RKO (cell line): Measurements from ENCODE around the gene ITGA11.
"Not testable (repeated sequence)": the region's sequence is repeated elsewhere in the genome, so short reads cannot be mapped to it uniquely, and the experiment has no call there.

ENCODE experiments used
- DNase-seq: peaks from one replicate; pipeline ENCODE4 v3.0.0-alpha.2; 2016; ENCODE audit warnings: low spot score

ITGA11 gene

DNA sequence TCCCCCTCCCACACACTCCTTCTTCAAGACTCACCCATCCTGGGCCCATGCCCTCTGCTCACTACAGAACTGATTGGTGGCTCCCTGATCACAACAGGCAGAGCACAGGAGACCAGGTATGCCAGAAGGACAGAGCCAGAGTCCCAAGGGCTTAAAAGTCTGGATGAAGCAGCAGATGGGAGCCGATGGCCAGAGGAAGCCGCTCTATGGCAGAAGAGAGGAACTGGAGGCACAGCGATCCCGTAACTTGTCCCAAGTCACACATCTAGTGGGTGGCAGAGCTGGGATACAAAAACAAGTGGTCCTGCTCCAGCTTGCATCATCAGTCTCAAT lies 20.7 kb downstream of the ITGA11 start:
- no peak for DNase-seq

DNA sequence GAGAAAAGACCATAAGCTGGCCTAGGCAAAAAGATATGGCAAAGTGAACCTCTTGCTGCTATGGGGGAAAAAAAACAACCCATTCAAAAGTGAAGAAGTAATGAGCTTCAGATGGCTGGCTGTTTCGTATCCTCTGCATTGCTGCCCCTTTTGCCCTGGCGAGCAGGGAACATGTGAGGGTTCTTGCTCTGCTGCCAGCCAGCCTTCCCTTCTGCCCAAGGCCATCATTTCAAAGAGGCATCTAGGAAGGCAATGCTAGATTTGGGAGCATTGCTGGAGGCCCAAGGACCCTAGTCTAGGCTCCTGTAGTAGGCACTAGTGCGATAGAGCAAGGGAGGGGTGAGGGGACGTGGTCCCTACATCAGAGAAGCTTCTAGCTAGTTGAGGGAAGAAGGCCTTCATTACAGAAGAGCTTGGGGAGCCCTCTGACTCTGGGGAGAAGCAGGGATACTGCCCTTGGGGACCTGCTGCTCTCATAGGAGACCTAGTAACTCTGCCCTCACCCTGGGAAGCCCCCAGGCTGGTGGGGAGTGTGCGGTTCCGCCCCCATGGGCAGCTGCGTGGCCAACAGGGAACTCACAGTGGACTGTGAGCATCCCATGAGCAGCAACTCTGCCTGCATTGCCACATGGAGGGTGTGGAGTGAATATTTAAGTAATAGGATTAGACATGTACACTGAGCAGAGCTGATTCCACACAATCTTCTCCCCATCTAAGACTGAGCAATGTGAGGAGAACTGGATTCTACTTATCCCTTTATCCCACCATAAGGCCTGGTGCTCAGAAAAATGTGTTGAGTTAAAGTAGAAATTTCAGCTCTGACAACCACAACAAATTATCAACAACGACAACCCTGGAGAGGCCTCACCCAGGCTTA lies 21.3 kb downstream of the ITGA11 start:
- no peak for DNase-seq

DNA sequence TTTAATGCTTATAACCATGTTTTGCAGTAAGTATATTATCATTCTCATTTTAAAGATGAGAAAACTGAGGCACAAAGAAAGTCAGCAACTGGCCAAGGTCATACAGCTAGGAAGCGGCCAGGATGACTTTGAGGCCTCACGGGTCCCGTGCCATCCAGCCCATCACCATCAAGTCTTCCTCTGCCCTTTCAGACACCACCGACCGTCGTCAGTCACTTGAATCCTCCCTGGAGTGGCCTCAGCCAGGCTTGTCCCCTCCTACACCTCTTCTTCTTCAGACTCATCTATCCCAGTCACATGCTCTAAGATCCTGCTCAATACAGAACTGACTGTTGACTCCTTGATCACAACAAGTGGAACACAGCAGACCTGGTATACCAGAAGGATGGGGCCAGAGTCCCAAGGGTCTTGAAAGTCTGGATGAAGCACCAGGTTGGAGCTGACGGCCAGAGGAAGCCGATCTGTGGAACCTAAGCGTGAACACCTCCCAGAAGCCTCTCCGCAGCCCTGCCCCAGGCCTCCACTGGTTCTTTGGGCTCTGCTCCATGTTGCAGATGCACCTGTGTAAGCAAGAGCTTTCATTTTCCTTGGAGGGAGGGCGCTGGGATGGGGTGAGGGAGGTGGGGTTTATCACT lies 22.1 kb downstream of the ITGA11 start:
- DNase-seq: no peak

DNA sequence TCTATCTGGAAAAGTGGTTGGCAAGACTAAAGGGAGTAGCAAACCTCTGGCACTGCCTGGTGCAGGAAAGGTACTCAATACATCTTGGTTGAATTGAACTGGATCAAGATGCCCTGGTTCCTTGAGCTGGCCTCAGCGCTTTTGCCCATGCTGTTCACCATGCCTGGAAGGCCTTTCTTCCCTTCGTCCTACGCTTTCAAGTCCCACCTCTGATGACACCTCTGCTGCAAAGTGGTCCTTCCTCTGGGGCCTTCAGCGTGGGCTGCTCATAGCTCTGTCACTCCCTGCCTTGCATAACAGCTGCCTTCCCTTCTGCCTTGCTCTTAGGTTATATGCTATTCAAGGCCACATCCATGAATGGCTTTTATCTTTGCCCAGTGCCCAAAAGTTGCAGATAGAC lies 23.0 kb downstream of the ITGA11 start:
- DNase-seq: no peak

DNA sequence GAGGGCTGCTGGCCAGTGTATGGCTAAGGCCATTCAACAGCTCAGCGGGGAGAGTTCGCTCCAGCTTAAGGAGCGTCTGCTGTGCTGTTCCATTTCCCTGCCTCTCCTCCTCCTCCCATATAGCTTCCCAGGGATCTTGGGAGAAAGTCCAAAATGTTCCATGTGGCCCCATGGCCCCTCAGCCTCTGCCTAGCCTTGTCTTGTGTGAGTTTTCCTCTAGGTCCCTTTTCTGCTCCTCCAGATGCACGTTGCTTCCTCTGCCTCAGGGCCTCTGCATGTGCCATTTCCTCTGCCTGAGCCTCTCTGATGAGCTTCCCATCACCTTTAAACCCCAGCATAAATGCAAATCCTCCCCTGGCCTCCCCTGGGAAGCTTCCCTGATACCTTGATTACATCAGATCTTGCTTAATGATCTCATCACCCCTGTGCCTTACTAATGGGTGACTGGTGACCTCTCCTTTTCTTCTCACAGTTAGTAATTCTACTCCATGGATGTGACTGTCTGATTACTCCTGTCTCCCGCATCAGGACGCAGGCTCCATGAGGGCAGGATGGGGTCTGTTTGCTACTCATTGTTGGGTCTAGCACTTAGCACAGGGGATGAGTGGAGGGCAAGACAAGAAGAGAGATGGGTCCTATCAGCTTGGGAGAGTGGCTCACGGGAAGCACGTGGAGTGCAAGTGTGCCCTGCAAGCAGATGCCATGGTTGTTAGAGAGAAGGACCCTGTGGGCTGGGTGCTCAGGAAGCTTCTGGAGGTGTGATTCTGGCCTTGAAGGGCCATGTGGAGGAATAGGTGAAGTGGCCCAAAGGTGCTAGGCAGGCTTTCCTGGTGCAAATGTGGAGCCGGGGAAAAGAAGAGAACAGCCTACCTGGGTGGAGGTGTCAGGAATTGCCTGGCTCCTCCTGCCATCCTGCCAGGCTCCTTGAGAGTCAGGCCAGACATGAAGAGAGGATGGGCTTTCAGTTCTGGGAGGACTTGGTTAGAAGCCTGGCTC lies 23.8 kb downstream of the ITGA11 start:
- DNase-seq: no peak

DNA sequence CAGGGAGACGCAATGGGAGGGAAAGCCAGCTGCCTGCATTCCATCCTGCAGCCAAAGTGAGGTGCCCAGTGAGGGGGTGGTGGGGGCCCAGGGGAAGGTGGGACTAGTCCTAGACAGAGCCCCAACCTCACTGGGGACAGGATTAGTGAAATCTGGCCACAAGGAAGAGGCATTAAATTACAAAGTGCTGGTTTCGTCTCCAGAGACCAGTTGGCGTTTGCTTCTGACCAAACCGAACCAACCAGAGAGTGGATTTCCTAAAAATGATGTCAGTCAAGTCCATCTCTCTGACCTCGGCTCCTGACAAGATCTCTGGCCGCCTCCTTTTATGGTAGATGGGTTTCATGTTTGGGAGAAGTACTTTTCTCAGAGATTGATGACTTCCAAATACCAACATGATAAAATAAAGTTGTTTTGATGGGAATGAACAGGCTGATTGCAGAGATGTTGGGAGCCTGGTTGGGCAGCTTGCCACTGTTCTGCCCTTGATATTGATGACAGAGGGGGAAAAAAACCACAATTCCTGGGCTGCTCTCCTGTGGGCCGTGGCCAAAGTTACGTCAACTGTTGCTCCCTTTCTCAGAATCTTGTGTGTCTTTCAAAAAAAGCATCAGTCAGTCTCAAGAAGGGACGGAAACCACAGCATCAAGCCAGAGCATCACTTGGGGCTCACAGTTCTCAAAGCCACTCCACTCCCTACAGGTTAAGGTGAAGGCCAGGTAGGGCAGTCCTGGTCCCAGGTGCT lies 24.6 kb downstream of the ITGA11 start:
- DNase-seq: no peak

DNA sequence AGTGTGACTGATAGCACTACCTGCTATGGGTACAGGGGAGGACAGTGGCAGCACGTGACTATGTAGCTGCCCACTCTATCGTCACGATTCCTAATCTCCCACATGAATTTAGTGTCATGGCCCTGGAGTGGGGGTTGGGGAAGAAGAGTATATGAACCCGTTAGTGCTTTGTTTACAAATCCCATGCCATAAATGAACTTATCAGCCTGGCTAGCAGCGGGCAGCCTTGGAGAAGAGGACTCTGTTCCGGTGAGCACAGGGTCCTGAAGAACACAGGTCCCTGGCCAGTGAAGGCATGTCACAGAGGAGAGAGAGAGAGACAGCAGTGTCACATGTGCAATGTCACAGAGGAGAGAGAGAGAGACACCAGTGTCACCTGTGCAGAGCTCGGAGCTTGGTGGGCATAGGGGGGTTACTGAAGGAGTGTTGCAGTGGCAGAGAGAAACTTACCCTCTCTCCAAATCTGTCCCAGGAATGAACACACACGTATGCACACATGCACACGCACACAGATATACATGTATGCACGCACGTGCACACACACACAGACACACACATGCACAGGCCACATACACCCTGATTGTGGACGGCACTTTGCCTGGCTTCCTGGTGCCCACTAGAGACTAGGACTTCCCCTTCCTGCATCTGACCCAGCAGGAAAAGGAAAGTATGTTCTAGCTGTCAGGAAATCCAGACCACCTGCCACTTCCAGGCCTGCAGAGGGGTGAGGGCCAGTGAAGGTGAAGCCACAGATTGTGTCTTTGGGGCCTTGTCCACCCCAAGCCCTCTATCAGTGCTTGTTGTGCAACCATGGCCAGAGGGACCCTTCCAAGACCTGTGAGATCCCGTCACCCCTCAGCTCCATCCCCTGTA lies 26.3 kb downstream of the ITGA11 start:
- no peak for DNase-seq

DNA sequence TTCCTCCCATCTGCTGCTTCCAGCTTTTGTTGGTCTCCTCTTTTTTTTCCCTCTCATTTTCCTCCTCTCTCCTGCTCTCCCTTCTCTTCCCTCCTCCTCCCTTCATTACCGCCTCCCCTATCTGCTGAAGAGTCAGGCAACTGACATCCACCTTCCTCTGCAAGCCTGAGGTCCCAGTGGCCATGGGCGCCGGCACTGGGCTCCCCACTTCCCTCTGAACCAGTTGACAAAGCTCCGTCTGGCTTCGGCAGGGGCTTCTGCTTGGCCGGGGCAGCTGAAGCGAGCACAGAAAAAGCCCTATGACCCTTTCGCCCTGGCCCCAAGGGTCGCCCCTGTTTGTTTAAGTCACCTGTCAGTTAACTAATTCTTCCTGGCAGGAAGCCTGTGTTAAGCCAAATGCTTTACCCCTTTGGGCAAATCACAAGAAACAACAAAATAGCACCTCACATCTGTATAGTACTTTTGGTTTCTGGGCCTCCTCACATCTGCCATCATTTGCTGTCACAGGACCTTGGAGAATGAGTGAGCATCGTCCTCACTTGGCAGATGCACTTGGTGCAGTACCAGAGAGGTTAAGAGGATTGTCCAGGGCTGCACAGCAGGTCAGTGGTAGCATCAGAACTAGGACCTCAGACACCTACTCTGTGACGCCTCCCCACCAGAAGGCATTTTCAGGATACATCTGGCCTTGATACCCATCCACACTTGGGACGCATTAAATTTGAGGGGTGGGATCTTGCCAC lies 27.7 kb downstream of the ITGA11 start:
- DNase-seq: no peak

DNA sequence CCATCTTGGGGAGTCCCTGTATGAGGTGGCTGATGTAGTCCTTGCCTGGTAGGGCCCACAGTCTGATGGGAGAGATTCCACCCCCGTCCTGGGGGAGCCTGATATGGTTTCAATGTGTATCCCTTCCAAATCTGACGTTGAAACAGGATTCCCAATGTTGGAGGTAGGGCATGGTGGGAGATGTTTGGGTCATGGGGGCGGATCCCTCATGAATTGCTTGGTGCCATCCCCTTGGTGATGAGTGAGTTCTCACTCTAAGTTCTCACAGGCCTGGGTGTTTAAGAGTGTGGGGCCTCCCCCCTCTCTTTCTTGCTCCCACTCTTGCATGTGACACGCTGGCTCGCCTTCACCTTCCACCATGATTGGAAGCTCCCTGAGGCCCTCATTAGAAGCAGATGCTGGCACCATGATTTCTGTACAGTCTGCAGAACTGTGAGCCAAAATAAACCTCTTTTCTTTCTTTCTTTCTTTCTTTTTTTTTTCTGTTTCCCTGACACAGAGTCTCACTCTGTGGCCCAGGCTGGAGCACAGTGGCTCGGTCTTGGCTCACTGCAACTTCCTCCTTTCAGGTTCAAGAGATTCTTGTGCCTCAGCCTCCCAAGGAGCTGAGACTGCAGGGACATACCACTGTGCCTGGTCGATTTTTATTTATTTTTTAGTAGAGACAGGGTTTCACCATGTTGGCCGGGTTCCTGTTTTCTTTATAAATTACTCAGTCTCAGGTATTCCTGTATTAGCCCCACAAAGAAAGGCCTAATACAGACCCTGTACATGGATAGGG lies 28.6 kb downstream of the ITGA11 start:
- DNase-seq: no peak

DNA sequence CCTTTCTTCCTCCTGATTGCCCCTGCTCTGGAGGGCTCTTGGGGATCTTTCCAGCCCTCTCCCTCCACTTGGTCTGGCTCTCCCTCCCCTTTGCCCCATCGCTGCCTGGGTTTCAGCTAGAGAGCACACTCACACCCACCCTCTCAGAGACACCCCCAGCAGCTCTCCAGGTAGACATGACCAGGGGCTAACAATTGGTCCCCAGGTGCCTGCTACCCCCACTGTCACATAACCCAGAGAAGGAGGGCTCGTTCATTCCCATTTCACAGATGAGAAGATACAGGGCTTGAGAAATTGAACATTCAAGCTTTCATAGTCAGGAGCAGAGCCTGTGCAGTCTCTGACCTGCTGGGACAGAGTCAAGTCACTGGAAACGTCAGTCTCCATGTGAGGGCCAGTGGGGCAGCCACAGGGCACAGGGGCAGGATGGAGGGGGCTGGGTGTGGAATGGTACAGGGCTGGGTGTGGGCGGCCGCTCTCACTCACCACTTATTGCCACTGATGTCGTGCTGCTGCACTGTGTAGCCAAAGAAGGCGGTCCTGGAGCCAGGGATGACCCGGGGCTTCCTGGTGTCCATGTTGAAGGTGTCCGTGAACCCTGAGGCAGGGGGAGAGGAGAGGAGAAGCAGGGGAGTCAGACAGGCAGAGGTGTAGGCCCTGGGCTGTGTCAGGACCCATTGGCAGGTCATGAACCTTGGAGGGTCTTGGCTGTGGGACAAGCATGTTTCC lies 29.4 kb downstream of the ITGA11 start:
- DNase-seq: no peak

DNA sequence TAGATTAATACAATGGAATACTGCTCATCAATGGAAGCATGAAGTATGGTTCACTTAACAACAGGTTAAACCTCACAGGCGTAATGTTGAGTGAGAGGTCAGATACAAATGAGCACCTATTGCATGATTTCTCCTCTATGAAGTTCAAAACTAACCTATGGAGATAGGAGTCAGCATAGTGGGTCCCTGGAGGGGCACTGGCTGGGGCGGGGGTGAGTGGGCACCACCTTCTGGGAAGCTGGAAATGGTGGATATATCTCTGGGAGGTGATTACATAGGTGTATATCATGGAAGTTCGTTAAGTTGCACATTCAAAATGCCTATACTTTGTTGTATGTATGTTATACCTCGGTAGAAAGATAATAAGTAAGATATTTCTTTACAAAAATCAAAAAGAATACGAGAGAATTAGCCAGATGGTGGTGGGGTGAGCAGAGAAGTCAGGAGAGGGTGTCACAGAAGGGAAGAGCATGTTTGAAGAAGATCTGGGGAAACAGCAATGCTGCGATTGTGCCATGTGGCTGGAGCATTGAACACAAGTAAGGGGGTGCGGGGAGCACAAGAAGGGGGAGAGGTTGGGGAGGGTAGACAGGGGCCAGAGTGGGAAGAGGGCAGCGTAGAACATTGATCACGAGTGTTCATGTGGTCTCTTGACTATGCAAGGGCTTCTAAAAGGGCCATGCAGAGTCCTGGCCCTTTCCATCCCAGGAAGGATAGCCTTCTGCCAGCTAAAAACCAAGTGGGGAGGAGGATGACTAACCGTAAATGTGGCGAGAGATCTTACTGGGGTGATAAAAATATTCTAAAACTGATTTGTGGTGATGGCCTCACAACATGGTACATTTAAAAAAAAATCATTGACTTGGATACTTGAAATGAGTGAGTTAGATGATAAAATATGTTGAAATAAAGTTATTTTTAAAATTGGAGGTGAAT lies 30.2 kb downstream of the ITGA11 start:
- no peak for DNase-seq

DNA sequence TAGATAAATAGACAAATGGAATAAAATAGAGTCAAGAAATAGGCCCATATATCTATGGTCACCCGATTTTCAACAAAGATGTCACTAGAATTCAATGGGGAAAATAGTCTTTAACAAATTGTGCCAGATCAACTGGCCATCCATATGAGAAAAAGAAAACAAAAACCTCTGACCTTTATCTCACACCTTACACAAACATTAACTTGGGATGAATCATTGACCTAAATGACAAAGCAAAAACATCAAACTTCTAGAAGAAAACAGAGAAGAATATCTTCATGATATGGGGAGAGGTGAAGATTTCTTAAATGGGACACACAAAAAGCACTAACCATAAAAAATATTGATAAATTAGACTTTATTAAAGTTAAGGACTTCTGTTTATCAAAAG lies 31.9 kb downstream of the ITGA11 start:
- DNase-seq: no peak

DNA sequence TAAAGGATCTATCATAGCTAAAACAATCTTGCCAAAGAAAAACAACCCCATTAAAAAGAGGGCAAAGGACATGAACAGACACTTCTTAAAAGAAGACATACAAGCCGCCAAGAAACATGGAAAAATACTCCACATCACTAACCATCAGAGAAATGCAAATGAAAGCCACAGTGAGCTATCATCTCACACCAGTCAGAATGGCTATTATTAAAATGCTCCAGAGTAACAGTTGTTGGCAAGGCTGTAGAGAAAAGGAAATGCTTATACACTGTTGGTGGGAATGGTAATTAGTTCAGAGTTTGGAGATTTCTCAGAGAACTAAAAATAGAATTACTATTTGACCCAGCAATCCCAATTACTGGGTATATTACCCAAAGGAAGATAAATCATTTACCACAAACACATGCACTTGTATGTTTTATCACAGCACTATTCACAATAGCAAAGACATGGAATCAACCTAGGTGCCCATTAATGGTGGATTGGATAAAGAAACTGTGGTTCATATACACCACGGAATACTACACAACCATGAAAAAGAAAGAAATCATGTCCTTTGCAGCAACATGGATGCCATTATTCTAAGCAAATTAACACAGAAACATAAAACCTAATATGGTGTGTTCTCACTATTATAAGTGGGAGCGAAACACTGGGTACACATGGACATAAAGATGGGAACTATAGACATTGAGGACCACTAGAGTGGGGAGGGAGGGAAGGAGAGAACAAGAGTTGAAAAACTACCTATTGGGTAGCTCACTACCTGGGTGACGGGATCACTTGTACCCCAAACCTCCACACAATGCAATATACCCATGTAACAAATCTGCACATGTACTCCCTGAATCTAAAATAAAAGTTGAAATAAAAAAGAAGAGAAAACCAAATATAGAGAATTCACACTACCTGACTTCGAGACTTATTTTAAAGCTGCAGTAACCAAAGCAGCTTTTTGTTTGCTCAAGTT lies 32.6 kb downstream of the ITGA11 start:
- DNase-seq: no peak

DNA sequence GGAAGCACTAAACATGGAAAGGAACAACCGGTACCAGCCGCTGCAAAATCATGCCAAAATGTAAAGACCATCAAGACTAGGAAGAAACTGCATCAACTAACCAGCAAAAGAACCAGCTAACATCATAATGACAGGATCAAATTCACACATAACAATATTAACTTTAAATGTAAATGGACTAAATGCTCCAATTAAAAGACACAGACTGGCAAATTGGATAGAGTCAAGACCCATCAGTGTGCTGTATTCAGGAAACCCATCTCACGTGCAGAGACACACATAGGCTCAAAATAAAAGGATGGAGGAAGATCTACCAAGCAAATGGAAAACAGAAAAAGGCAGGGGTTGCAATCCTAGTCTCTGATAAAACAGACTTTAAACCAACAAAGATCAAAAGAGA lies 34.0 kb downstream of the ITGA11 start:
- DNase-seq: not testable (repeated sequence)

DNA sequence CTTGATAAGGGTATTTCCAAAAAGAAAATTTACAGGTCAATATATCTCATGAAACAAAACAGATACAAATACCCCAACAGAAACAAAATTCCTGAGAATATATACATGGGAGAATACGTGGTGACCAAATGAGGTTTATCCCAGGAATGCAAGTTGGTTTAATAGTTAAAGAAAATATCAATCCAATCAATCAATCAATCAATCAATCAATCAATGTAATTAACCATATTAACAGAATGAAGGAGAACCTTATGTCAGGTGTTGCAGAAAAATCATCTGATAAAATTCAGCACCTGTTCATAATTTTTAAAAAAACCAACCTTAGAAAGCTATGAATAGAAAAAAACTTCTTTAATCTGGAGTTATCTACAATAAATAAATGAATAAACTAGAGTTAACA lies 35.9 kb downstream of the ITGA11 start:
- no peak for DNase-seq

DNA sequence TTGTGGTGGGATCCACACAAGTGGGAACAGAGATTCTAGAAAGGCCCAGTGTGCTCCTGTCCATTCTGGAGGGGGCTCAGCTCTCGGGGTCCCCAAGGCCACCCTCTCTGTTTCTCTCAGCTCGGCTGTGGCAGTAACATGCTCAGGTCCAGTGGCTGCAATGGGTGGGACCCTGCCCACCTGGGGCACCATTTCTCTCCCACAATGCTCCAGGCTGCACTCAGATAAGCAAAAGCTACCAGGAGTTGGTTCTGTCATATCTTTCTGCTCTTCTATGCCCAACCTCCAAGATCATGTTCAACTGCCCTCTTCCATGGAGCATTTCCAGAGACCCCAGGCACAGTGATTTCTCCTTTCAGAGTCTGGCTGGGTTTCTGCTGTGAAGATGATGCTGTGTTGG lies 40.8 kb downstream of the ITGA11 start:
- DNase-seq: no peak
